HL-60 (cell line): ENCODE measurements around the gene RAB44.
A peak's percentile ranks its signal among the peaks of the same experiment; 100 is the strongest.

Experiments used
- DNase-seq, 2 experiments: peaks; one replicate each; pipeline ENCODE4 v3.0.0-alpha.2; 2010 to 2020; ENCODE audit warnings: low read depth in 1 of 2, low spot score in 1 of 2
- H3K27ac ChIP-seq: fragments of 250-450 bp; sonication (Bioruptor Pico); replicated peaks from 2 replicates; pipeline ENCODE4 v1.5.1; 2020; ENCODE audit warnings: mild to moderate bottlenecking, moderate library complexity
- H3K27me3 ChIP-seq: fragments of 250-450 bp; sonication (Bioruptor Pico); 2 replicates; pipeline ENCODE4 v1.5.1; 2021; ENCODE audit warnings: mild to moderate bottlenecking, moderate library complexity; ENCODE audit not compliant: insufficient read depth, poor library complexity, severe bottlenecking
- H3K4me3 ChIP-seq: replicated peaks from 2 replicates; pipeline ENCODE4 v1.5.1; 2011; ENCODE audit warnings: mild to moderate bottlenecking, control low read depth, low read length; ENCODE audit not compliant: insufficient read depth
- GABPA ChIP-seq: IDR thresholded peaks from 2 replicates; pipeline ENCODE4 v1.6.1; 2012; ENCODE audit warnings: low read depth
- POLR2AphosphoS5 ChIP-seq: IDR thresholded peaks from 2 replicates; pipeline ENCODE4 v1.6.1; 2012; ENCODE audit warnings: low read depth
- SPI1 ChIP-seq: IDR thresholded peaks from 2 replicates; pipeline ENCODE4 v1.6.1; 2012; ENCODE audit warnings: low read depth, mild to moderate bottlenecking, borderline replicate concordance
- TF ChIP-seq, protein P1 (sequence below): IDR thresholded peaks from 2 replicates; pipeline ENCODE4 v1.6.1; 2012; ENCODE audit warnings: low read depth; ENCODE audit not compliant: insufficient replicate concordance
- TF ChIP-seq, protein P2 (sequence below): IDR thresholded peaks from one replicate; pipeline ENCODE4 v1.5.1; 2011; ENCODE audit warnings: low read length, control low read depth, inconsistent platforms; ENCODE audit not compliant: insufficient read depth

The RAB44 gene

DNA sequence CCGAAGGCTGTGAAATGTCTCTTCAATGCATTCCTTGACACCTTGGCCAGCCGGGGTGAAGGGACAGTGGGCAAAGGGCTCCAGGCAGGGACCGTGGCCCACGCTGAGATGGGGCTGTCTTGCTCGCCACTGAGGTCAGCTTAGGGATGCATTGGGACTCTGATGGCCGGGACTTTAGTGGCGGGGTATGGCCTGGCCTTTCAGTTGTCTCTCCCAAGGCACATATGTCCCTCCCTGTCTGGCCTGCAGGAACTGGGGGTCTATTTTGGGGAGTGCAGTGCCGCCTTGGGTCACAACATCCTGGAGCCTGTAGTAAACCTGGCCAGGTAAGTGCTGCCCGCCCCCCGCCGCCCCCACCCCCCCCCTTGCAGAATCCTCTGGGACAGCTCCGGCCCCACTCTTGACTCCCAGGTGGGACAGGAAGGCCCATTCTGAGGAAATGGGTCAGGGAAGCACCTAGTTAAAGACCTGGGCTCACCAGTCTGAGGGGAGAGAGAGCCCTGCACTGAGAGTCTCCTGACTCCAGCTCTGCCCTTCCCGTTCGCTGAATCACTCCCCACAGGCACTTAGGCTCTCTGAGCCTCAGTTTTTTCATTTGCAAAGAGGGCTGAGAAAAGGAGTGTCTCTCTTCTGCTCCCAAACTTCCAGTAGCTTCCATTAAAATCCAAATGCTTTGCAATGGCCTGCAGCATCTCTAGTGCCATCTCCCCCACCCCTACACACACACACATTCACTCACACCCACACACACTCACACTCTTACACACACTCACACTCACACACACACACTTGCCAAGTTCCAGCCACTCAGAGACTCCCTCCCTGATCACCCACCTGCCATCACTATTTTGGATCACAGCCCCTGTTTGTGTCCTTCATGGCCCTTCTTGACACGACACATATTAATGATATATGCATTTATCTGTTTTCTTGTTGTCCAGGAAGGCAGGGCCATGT is 33.1 kb downstream of the RAB44 start:
- H3K27me3 ChIP-seq, result no peaks in the 10 kb centered on the region
- H3K27ac ChIP-seq, result no peak overlapping the region
- no peak for DNase-seq
- no peak overlapping the region for H3K4me3 ChIP-seq
- TF ChIP-seq SPI1 (no peak), GABPA (no peak), POLR2AphosphoS5 (no peak)
- TF ChIP-seq, protein P1, sequence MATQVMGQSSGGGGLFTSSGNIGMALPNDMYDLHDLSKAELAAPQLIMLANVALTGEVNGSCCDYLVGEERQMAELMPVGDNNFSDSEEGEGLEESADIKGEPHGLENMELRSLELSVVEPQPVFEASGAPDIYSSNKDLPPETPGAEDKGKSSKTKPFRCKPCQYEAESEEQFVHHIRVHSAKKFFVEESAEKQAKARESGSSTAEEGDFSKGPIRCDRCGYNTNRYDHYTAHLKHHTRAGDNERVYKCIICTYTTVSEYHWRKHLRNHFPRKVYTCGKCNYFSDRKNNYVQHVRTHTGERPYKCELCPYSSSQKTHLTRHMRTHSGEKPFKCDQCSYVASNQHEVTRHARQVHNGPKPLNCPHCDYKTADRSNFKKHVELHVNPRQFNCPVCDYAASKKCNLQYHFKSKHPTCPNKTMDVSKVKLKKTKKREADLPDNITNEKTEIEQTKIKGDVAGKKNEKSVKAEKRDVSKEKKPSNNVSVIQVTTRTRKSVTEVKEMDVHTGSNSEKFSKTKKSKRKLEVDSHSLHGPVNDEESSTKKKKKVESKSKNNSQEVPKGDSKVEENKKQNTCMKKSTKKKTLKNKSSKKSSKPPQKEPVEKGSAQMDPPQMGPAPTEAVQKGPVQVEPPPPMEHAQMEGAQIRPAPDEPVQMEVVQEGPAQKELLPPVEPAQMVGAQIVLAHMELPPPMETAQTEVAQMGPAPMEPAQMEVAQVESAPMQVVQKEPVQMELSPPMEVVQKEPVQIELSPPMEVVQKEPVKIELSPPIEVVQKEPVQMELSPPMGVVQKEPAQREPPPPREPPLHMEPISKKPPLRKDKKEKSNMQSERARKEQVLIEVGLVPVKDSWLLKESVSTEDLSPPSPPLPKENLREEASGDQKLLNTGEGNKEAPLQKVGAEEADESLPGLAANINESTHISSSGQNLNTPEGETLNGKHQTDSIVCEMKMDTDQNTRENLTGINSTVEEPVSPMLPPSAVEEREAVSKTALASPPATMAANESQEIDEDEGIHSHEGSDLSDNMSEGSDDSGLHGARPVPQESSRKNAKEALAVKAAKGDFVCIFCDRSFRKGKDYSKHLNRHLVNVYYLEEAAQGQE, result no peak
- TF ChIP-seq, protein P2, sequence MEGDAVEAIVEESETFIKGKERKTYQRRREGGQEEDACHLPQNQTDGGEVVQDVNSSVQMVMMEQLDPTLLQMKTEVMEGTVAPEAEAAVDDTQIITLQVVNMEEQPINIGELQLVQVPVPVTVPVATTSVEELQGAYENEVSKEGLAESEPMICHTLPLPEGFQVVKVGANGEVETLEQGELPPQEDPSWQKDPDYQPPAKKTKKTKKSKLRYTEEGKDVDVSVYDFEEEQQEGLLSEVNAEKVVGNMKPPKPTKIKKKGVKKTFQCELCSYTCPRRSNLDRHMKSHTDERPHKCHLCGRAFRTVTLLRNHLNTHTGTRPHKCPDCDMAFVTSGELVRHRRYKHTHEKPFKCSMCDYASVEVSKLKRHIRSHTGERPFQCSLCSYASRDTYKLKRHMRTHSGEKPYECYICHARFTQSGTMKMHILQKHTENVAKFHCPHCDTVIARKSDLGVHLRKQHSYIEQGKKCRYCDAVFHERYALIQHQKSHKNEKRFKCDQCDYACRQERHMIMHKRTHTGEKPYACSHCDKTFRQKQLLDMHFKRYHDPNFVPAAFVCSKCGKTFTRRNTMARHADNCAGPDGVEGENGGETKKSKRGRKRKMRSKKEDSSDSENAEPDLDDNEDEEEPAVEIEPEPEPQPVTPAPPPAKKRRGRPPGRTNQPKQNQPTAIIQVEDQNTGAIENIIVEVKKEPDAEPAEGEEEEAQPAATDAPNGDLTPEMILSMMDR, result no peak

DNA sequence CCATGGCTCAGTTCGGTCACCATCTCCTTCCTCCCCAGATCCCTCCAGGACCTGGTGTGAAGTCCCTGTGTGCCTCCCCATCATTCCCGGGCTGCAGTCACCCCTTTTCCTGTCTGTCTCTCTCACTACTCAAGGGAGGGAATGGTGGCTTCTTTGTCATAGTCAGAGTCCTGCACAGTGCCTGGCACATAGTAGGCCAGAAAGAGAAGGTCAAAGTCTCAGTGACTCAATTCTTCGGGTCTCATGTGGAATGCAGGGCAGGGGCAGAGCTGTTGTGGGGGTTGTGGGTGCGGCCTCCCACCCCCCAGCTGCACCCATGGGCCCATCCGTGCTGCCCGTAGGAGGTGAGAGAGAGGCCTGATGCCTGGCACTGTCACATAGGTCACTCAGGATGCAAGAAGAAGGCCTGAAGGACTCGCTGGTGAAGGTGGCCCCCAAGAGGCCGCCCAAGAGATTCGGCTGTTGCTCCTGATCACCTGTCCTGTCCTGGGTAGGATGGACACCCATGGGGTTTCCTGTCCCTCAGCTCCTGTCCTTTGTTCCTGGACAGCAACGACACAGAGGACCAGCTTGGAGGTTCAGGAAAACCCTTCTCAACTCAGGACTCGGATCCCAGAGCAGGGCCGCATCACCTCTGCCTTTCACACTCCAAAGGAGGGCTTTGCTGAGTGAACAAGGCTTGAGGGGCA is 34.1 kb downstream of the RAB44 start:
- H3K4me3 ChIP-seq, result no peak overlapping the region
- H3K27ac ChIP-seq, result no peak overlapping the region
- no peaks in the 10 kb centered on the region for H3K27me3 ChIP-seq
- no peak for DNase-seq
- TF ChIP-seq SPI1 (no peak), GABPA (no peak), POLR2AphosphoS5 (peak; percentile 15; the same call in 1 of the 2 replicates)
- TF ChIP-seq, protein P1, result no peak
- TF ChIP-seq, protein P2, result no peak

DNA sequence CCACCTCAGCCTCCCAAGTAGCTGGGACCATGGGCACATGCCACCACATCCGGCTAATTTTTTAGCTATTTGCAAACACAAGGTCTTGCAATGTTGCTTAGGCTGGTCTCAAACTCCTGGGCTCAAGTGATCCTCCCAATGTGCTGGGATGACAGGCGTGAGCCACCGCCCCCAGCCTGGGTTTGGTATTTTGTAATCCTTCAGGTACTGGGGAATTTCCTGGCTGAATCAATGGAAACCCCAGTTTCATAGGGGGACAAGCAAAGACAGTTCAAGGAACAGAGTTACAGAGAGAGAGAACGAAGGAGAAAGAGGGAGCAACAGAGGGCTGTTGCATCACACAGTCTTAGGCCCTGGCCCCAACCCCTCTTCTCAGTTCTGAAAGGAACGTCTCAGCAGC is 35.7 kb downstream of the RAB44 start:
- no peak for DNase-seq
- H3K4me3 ChIP-seq, result no peak overlapping the region
- TF ChIP-seq, protein P2, result no peak
- 0 out of 2 replicates have a peak, but pooled peaks have one; percentile 17 for TF ChIP-seq POLR2AphosphoS5
- H3K27me3 ChIP-seq, result no peaks in the 10 kb centered on the region
- no peak overlapping the region for H3K27ac ChIP-seq
